Measurements from ENCODE around the gene GJC2.

GRCh38 chr1:228151180-228151925 is 1.6 kb downstream of the GJC2 start:
- TF ChIP-seq POLR2A (IDR thresholded peaks at IDR 0.05) (no peak), EP300 (IDR thresholded peaks at IDR 0.05; ENCODE audit: low read depth) (no peak), CTCF (IDR thresholded peaks at IDR 0.05) (no peak), POLR2AphosphoS5 (IDR thresholded peaks at IDR 0.05) (no peak)
